ENCODE results near the gene MGMT. TPM values are rescaled to one million over a fixed set of nuclear protein-coding genes. Genes with fewer than 3 reads are reported as not detected.

MGMT gene
- total and polyA plus RNA-seq, 4 donors: 28.2 to 79.1 (median 46.0) TPM

- TF ChIP-seq EGR1 (IDR thresholded peaks at IDR 0.05; ENCODE audit: low read depth in 2 of 2): peak in 1 of 2 donors; percentile 81
- TF ChIP-seq JUND (IDR thresholded peaks at IDR 0.05): peak; percentile 77
- TF ChIP-seq, protein P1, sequence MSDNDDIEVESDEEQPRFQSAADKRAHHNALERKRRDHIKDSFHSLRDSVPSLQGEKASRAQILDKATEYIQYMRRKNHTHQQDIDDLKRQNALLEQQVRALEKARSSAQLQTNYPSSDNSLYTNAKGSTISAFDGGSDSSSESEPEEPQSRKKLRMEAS (IDR thresholded peaks at IDR 0.05): peak; percentile 89
- TF ChIP-seq SP1 (IDR thresholded peaks at IDR 0.05): peak; percentile 95
- TF ChIP-seq GABPA (IDR thresholded peaks at IDR 0.05 in 1 of 2, conservative IDR thresholded peaks at IDR 0.05 in 1 of 2): peak in 1 of 2 donors; percentile 46
- peak; percentile 87 to 88 for TF ChIP-seq RXRA (IDR thresholded peaks at IDR 0.05)
- TF ChIP-seq YY1 (IDR thresholded peaks at IDR 0.05): peak; percentile 49
- peak; percentile 97 to 98 for TF ChIP-seq HNF4A (conservative IDR thresholded peaks at IDR 0.05)
- peak; percentile 56 for TF ChIP-seq ATF3 (IDR thresholded peaks at IDR 0.05)
- TF ChIP-seq, protein P2, sequence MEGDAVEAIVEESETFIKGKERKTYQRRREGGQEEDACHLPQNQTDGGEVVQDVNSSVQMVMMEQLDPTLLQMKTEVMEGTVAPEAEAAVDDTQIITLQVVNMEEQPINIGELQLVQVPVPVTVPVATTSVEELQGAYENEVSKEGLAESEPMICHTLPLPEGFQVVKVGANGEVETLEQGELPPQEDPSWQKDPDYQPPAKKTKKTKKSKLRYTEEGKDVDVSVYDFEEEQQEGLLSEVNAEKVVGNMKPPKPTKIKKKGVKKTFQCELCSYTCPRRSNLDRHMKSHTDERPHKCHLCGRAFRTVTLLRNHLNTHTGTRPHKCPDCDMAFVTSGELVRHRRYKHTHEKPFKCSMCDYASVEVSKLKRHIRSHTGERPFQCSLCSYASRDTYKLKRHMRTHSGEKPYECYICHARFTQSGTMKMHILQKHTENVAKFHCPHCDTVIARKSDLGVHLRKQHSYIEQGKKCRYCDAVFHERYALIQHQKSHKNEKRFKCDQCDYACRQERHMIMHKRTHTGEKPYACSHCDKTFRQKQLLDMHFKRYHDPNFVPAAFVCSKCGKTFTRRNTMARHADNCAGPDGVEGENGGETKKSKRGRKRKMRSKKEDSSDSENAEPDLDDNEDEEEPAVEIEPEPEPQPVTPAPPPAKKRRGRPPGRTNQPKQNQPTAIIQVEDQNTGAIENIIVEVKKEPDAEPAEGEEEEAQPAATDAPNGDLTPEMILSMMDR (IDR thresholded peaks at IDR 0.05; ENCODE audit: low read depth, low read length, missing input control): no peak
- TF ChIP-seq RAD21 (IDR thresholded peaks at IDR 0.05): peak; percentile 54 to 69
- TF ChIP-seq, protein P3, sequence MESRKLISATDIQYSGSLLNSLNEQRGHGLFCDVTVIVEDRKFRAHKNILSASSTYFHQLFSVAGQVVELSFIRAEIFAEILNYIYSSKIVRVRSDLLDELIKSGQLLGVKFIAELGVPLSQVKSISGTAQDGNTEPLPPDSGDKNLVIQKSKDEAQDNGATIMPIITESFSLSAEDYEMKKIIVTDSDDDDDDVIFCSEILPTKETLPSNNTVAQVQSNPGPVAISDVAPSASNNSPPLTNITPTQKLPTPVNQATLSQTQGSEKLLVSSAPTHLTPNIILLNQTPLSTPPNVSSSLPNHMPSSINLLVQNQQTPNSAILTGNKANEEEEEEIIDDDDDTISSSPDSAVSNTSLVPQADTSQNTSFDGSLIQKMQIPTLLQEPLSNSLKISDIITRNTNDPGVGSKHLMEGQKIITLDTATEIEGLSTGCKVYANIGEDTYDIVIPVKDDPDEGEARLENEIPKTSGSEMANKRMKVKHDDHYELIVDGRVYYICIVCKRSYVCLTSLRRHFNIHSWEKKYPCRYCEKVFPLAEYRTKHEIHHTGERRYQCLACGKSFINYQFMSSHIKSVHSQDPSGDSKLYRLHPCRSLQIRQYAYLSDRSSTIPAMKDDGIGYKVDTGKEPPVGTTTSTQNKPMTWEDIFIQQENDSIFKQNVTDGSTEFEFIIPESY (IDR thresholded peaks at IDR 0.05): peak; percentile 36
- TF ChIP-seq FOXA2 (IDR thresholded peaks at IDR 0.05): no peak
- peak; percentile 90 for TF ChIP-seq HNF4G (IDR thresholded peaks at IDR 0.05)
- no peak for TF ChIP-seq TAF1 (conservative IDR thresholded peaks at IDR 0.05)
- no peak for TF ChIP-seq FOXA1 (IDR thresholded peaks at IDR 0.05)
- peak; percentile 64 for TF ChIP-seq NR2F2 (IDR thresholded peaks at IDR 0.05)
- peak; percentile 41 for TF ChIP-seq REST (IDR thresholded peaks at IDR 0.05)
- Histone ChIP-seq H3K36me3 (ENCODE audit: control insufficient read depth in 4 of 4, insufficient read depth in 3 of 4, low read depth in 1 of 4, low read length in 3 of 4) (no peaks in the 10 kb centered on the region), H3K9ac (ENCODE audit: low read depth in 1 of 2, low read length in 2 of 2) (peak overlapping the region in 1 of 2 donors; percentile 37), H3K4me1 (ENCODE audit: control insufficient read depth in 4 of 4, insufficient read depth in 4 of 4, low read length in 3 of 4) (peaks cover 10 to 38% (median 28%) of the 10 kb centered on the region in 4 donors), H3K27me3 (ENCODE audit: control insufficient read depth in 4 of 4, insufficient read depth in 4 of 4, low read length in 3 of 4) (no peaks in the 10 kb centered on the region), H3K27ac (ENCODE audit: low read depth in 1 of 2, low read length in 2 of 2) (peak overlapping the region; percentile 80 to 84), H3K4me3 (ENCODE audit: low read depth in 1 of 3, low read length in 3 of 3) (no peak overlapping the region), H3K9me3 (ENCODE audit: control insufficient read depth in 4 of 4, low read length in 3 of 4) (no peaks in the 10 kb centered on the region)
- no peak for DNase-seq (ENCODE audit: low spot score)
- WGBS: 69% methylated on average over 9 of the region's 9 CpGs
Measured at GRCh38 chr10:129500617-129501339, 33.7 kb downstream of the MGMT start.

All from liver (tissue), 9 donors.